Cardiac muscle cell (in vitro differentiated cells and primary cell): ENCODE data around the gene KCNIP4. TPM values are rescaled to one million over a fixed set of nuclear protein-coding genes. Genes with fewer than 3 reads are reported as not detected.
"Not testable (repeated sequence)": the region's sequence is repeated elsewhere in the genome, so short reads cannot be mapped to it uniquely, and the experiment has no call there.

Source experiments
- DNase-seq, 2 donors: peaks; one replicate each; pipeline versions ENCODE4 v3.0.0 to v3.0.0-alpha.2; 2010 to 2017; ENCODE audit warnings: low read depth in 1 of 2, low spot score in 1 of 2
- H3K27ac ChIP-seq: fragments of 200-600 bp; sonication (generic); 2 replicates; pipeline ENCODE4 v1.5.1; 2016
- H3K27me3 ChIP-seq: fragments of 200-600 bp; sonication (generic); 2 replicates; pipeline ENCODE4 v1.6.0; 2016; ENCODE audit warnings: control low read depth
- H3K36me3 ChIP-seq: fragments of 200-600 bp; sonication (generic); 2 replicates; pipeline ENCODE4 v1.5.1; 2016; ENCODE audit warnings: control low read depth
- H3K4me1 ChIP-seq: fragments of 200-600 bp; sonication (generic); 2 replicates; pipeline ENCODE4 v1.8.1; 2017; ENCODE audit warnings: low read depth, mild to moderate bottlenecking, mixed run types
- H3K4me3 ChIP-seq: fragments of 200-600 bp; sonication (generic); 2 replicates; pipeline ENCODE4 v1.5.1; 2016; ENCODE audit warnings: mild to moderate bottlenecking
- H3K9me3 ChIP-seq: fragments of 200-600 bp; sonication (generic); 2 replicates; pipeline ENCODE4 v1.5.1; 2017; ENCODE audit warnings: low read depth, mild to moderate bottlenecking, control low read depth
- CTCF ChIP-seq: IDR thresholded peaks from 2 replicates; pipeline ENCODE4 v1.5.1; 2012; ENCODE audit warnings: low read depth, mild to moderate bottlenecking, low read length
- polyA plus RNA-seq: library from polyadenylated mRNA; unstranded; fragments of >200 nt; fragmentation: Nextera tagmentation; extraction: Ambion mirVana; gene quantifications from 2 replicates; pipeline ENCODE4 v1.2.1, GENCODE V29; 2016
- total RNA-seq: library from RNA; depleted of rRNA; stranded (reverse); fragments of >200 nt; gene quantifications from 2 replicates; pipeline ENCODE4 v1.2.3, GENCODE V29; 2016

KCNIP4 gene
- total RNA-seq (9.9 and 15.9 TPM in 2 replicates), polyA plus RNA-seq (14.5 and 30.4 TPM in 2 replicates)

GRCh38 chr4:21948347-21949072, at the start of gene KCNIP4:
KCNIP4 (minus strand) TSS chr4:21948772.
- TF ChIP-seq CTCF, result no peak
- Histone ChIP-seq H3K36me3 (no peaks in the 10 kb centered on the region), H3K27me3 (peaks cover 80% of the 10 kb centered on the region), H3K27ac (no peak within 1 kb of the TSS), H3K4me1 (no peaks in the 10 kb centered on the region), H3K9me3 (no peaks in the 10 kb centered on the region), H3K4me3 (peak within 1 kb of the TSS; percentile 62)
- DNase-seq, result peak; percentile 9 to 68

GRCh38 chr4:21996618-21997017, 48.0 kb upstream of the KCNIP4 start:
- not testable (repeated sequence) for H3K4me1 ChIP-seq, H3K36me3 ChIP-seq, H3K27me3 ChIP-seq, DNase-seq, H3K4me3 ChIP-seq, H3K9me3 ChIP-seq, H3K27ac ChIP-seq

GRCh38 chr4:21992330-21992729, 43.8 kb upstream of the KCNIP4 start:
- no peaks in the 10 kb centered on the region for H3K4me1 ChIP-seq
- peak in 1 of 2 donors; percentile 26 for DNase-seq
- no peaks in the 10 kb centered on the region for H3K36me3 ChIP-seq
- H3K27me3 ChIP-seq, result no peaks in the 10 kb centered on the region
- TF ChIP-seq CTCF, result no peak
- no peaks in the 10 kb centered on the region for H3K9me3 ChIP-seq
- H3K27ac ChIP-seq, result no peak overlapping the region
- H3K4me3 ChIP-seq, result no peak overlapping the region

GRCh38 chr4:21991562-21991961, 43.0 kb upstream of the KCNIP4 start:
- DNase-seq, result no peak
- H3K36me3 ChIP-seq, result no peaks in the 10 kb centered on the region
- H3K27me3 ChIP-seq, result no peaks in the 10 kb centered on the region
- no peak for TF ChIP-seq CTCF
- H3K27ac ChIP-seq, result no peak overlapping the region
- H3K4me1 ChIP-seq, result no peaks in the 10 kb centered on the region
- H3K9me3 ChIP-seq, result no peaks in the 10 kb centered on the region
- H3K4me3 ChIP-seq, result no peak overlapping the region

GRCh38 chr4:21991050-21991449, 42.5 kb upstream of the KCNIP4 start:
- no peak for TF ChIP-seq CTCF
- Histone ChIP-seq H3K27me3 (no peaks in the 10 kb centered on the region), H3K9me3 (no peaks in the 10 kb centered on the region), H3K4me3 (no peak overlapping the region), H3K4me1 (no peaks in the 10 kb centered on the region), H3K27ac (no peak overlapping the region), H3K36me3 (no peaks in the 10 kb centered on the region)
- DNase-seq, result peak in 1 of 2 donors; percentile 49

- TF ChIP-seq CTCF, result no peak
- H3K4me3 ChIP-seq, result no peak overlapping the region
- DNase-seq, result no peak
- no peaks in the 10 kb centered on the region for H3K4me1 ChIP-seq
- no peak overlapping the region for H3K27ac ChIP-seq
- no peaks in the 10 kb centered on the region for H3K36me3 ChIP-seq
- no peaks in the 10 kb centered on the region for H3K27me3 ChIP-seq
- H3K9me3 ChIP-seq, result no peaks in the 10 kb centered on the region
Measured at GRCh38 chr4:21989351-21989750, 40.8 kb upstream of the KCNIP4 start.
